ENCODE data around the gene CRELD2.

CRELD2 gene

GRCh38 chr22:49873228-49873940 lies 45.0 kb upstream of the CRELD2 start:
- H3K27me3 ChIP-seq (ENCODE audit: insufficient read depth, low read length), result no peaks in the 10 kb centered on the region
- no peak overlapping the region for H2AFZ ChIP-seq (ENCODE audit: low read length)
- H3K9me3 ChIP-seq (ENCODE audit: low read length), result peaks cover 22% of the 10 kb centered on the region
- no peak overlapping the region for H3K9ac ChIP-seq (ENCODE audit: low read length)
- no peak overlapping the region for H3K4me3 ChIP-seq (ENCODE audit: low read depth, low read length, poor library complexity, severe bottlenecking)
- TF ChIP-seq, protein P1, sequence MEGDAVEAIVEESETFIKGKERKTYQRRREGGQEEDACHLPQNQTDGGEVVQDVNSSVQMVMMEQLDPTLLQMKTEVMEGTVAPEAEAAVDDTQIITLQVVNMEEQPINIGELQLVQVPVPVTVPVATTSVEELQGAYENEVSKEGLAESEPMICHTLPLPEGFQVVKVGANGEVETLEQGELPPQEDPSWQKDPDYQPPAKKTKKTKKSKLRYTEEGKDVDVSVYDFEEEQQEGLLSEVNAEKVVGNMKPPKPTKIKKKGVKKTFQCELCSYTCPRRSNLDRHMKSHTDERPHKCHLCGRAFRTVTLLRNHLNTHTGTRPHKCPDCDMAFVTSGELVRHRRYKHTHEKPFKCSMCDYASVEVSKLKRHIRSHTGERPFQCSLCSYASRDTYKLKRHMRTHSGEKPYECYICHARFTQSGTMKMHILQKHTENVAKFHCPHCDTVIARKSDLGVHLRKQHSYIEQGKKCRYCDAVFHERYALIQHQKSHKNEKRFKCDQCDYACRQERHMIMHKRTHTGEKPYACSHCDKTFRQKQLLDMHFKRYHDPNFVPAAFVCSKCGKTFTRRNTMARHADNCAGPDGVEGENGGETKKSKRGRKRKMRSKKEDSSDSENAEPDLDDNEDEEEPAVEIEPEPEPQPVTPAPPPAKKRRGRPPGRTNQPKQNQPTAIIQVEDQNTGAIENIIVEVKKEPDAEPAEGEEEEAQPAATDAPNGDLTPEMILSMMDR (IDR thresholded peaks at IDR 0.05; ENCODE audit: low read length), result no peak
- no peak for TF ChIP-seq EZH2 (IDR thresholded peaks at IDR 0.05; ENCODE audit: borderline replicate concordance, low read length)
- H3K4me1 ChIP-seq (ENCODE audit: insufficient read depth, low read length, severe bottlenecking), result no peaks in the 10 kb centered on the region
- H3K9me2 ChIP-seq (ENCODE audit: low read depth, low read length), result no peaks in the 10 kb centered on the region
- H3F3A ChIP-seq (ENCODE audit: insufficient read depth, low read length), result no peaks in the 10 kb centered on the region
- no peak overlapping the region for H3K4me2 ChIP-seq (ENCODE audit: low read length)
- H3K36me3 ChIP-seq (ENCODE audit: insufficient read depth, low read length), result peaks cover 42% of the 10 kb centered on the region
- no peak overlapping the region for H3K27ac ChIP-seq (ENCODE audit: low read depth, low read length, poor library complexity, severe bottlenecking)
- peaks cover 68% of the 10 kb centered on the region for H3K79me2 ChIP-seq (ENCODE audit: insufficient read depth, low read length)
- H4K20me1 ChIP-seq (ENCODE audit: insufficient read depth, low read length), result no peaks in the 10 kb centered on the region

DNA sequence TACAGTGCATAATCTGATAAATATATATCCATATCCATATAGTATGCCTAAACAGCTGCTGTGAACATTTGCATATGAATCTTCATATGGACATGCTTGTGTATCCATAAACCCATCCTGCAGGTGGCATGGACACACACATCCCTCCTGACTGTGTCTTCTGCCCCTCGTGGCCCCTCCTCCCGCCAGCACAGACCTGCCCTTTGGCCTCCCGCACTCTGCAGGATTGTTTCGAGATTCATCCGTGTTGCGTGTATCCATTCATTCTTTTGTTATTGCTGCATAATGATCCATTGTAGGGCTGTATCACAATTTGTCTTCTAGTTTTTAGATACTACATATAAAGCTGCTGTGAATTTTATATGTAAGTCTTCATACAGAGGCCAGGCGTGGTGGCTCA lies 40.8 kb upstream of the CRELD2 start:
- H3K4me1 ChIP-seq (ENCODE audit: insufficient read depth, low read length, severe bottlenecking), result peaks cover 9% of the 10 kb centered on the region
- H3K9ac ChIP-seq (ENCODE audit: low read length), result no peak overlapping the region
- peaks cover 7% of the 10 kb centered on the region; the same call in 1 of the 2 replicates for H3K9me3 ChIP-seq (ENCODE audit: low read length)
- no peak overlapping the region for H3K4me3 ChIP-seq (ENCODE audit: low read depth, low read length, poor library complexity, severe bottlenecking)
- H2AFZ ChIP-seq (ENCODE audit: low read length), result no peak overlapping the region
- no peaks in the 10 kb centered on the region for H4K20me1 ChIP-seq (ENCODE audit: insufficient read depth, low read length)
- peaks cover 52% of the 10 kb centered on the region for H3K79me2 ChIP-seq (ENCODE audit: insufficient read depth, low read length)
- H3K27me3 ChIP-seq (ENCODE audit: insufficient read depth, low read length), result no peaks in the 10 kb centered on the region
- no peaks in the 10 kb centered on the region for H3K9me2 ChIP-seq (ENCODE audit: low read depth, low read length)
- peaks cover 39% of the 10 kb centered on the region for H3K36me3 ChIP-seq (ENCODE audit: insufficient read depth, low read length)
- H3K4me2 ChIP-seq (ENCODE audit: low read length), result no peak overlapping the region
- TF ChIP-seq, protein P1 (IDR thresholded peaks at IDR 0.05; ENCODE audit: low read length), result no peak
- TF ChIP-seq EZH2 (IDR thresholded peaks at IDR 0.05; ENCODE audit: borderline replicate concordance, low read length), result no peak
- H3F3A ChIP-seq (ENCODE audit: insufficient read depth, low read length), result no peaks in the 10 kb centered on the region
- no peak overlapping the region for H3K27ac ChIP-seq (ENCODE audit: low read depth, low read length, poor library complexity, severe bottlenecking)

GRCh38 chr22:49878206-49878605 lies 40.2 kb upstream of the CRELD2 start:
- no peaks in the 10 kb centered on the region for H4K20me1 ChIP-seq (ENCODE audit: insufficient read depth, low read length)
- H3K9ac ChIP-seq (ENCODE audit: low read length), result no peak overlapping the region
- H3K4me2 ChIP-seq (ENCODE audit: low read length), result no peak overlapping the region
- H3K9me3 ChIP-seq (ENCODE audit: low read length), result peaks cover 7% of the 10 kb centered on the region; the same call in 1 of the 2 replicates
- H3K27ac ChIP-seq (ENCODE audit: low read depth, low read length, poor library complexity, severe bottlenecking), result no peak overlapping the region
- no peak overlapping the region for H3K4me3 ChIP-seq (ENCODE audit: low read depth, low read length, poor library complexity, severe bottlenecking)
- H3K36me3 ChIP-seq (ENCODE audit: insufficient read depth, low read length), result peaks cover 44% of the 10 kb centered on the region
- TF ChIP-seq, protein P1 (IDR thresholded peaks at IDR 0.05; ENCODE audit: low read length), result no peak
- no peak for TF ChIP-seq EZH2 (IDR thresholded peaks at IDR 0.05; ENCODE audit: borderline replicate concordance, low read length)
- no peaks in the 10 kb centered on the region for H3F3A ChIP-seq (ENCODE audit: insufficient read depth, low read length)
- H2AFZ ChIP-seq (ENCODE audit: low read length), result no peak overlapping the region
- H3K79me2 ChIP-seq (ENCODE audit: insufficient read depth, low read length), result peaks cover 48% of the 10 kb centered on the region
- no peaks in the 10 kb centered on the region for H3K9me2 ChIP-seq (ENCODE audit: low read depth, low read length)
- H3K4me1 ChIP-seq (ENCODE audit: insufficient read depth, low read length, severe bottlenecking), result peaks cover 9% of the 10 kb centered on the region
- no peaks in the 10 kb centered on the region for H3K27me3 ChIP-seq (ENCODE audit: insufficient read depth, low read length)

All from OCI-LY1 (cell line).